Measurements from ENCODE around the gene PHACTR4. TPM values are rescaled to one million over a fixed set of nuclear protein-coding genes. Genes with fewer than 3 reads are reported as not detected.

The PHACTR4 gene
- total and polyA plus RNA-seq, 9 of the 15 experiments (the other 6 are each of a cell fraction or from before 2014, with no cell fraction given), result 6.4 to 43.6 (median 14.2) TPM

DNA sequence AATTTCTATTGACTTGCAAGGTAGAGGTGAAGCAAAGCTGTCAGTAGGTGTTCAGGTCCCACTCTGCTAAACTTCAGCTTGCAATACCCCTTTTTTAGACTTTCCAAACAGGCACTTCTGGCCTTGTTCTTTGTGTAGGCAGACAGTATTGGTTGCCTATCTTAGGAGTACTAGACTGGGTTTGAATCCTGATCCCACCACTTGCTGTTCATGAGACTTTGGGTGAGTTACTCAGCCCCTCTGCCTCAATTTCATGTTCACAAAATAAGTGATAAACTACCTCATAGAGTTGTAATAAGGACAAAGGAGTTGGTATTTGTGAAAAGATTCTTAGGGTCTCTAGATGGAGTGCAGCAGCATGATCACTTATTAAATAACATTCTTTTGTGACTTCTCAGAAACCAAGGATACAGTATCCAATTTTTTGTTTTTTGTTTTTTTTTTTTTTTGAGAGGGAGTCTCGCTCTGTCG, 141.5 kb downstream of the PHACTR4 start (continued):
- TF ChIP-seq, protein P1, sequence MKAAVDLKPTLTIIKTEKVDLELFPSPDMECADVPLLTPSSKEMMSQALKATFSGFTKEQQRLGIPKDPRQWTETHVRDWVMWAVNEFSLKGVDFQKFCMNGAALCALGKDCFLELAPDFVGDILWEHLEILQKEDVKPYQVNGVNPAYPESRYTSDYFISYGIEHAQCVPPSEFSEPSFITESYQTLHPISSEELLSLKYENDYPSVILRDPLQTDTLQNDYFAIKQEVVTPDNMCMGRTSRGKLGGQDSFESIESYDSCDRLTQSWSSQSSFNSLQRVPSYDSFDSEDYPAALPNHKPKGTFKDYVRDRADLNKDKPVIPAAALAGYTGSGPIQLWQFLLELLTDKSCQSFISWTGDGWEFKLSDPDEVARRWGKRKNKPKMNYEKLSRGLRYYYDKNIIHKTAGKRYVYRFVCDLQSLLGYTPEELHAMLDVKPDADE (conservative IDR thresholded peaks at IDR 0.05; ENCODE audit: control insufficient read depth, low read depth, low read length), result peak; percentile 71; the same call in 1 of the 2 replicates
- no peak; the same call in 1 of the 2 replicates for TF ChIP-seq ELF2 (CRISPR knock-in tag; IDR thresholded peaks at IDR 0.05)
- no peak for TF ChIP-seq NFIC (IDR thresholded peaks at IDR 0.05)
- TF ChIP-seq PHB (CRISPR knock-in tag; IDR thresholded peaks at IDR 0.05), result no peak
- peak; percentile 86 for TF ChIP-seq ESRRB (CRISPR knock-in tag; IDR thresholded peaks at IDR 0.05; ENCODE audit: borderline replicate concordance)
- no peak for TF ChIP-seq SREBF1 (IDR thresholded peaks at IDR 0.05; ENCODE audit: borderline replicate concordance, low read depth, low read length)
- no peak for TF ChIP-seq MTA1 (IDR thresholded peaks at IDR 0.05; ENCODE audit: borderline replicate concordance)
- no peak for TF ChIP-seq STAG1 (CRISPR knock-in tag; IDR thresholded peaks at IDR 0.05; ENCODE audit: borderline replicate concordance)
- no peak for TF ChIP-seq BRF1 (IDR thresholded peaks at IDR 0.05; ENCODE audit: borderline replicate concordance, extremely low read depth, insufficient read length)
- TF ChIP-seq, protein P2, sequence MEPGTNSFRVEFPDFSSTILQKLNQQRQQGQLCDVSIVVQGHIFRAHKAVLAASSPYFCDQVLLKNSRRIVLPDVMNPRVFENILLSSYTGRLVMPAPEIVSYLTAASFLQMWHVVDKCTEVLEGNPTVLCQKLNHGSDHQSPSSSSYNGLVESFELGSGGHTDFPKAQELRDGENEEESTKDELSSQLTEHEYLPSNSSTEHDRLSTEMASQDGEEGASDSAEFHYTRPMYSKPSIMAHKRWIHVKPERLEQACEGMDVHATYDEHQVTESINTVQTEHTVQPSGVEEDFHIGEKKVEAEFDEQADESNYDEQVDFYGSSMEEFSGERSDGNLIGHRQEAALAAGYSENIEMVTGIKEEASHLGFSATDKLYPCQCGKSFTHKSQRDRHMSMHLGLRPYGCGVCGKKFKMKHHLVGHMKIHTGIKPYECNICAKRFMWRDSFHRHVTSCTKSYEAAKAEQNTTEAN (CRISPR knock-in tag; IDR thresholded peaks at IDR 0.05), result no peak
- peak; percentile 87; the same call in 1 of the 2 replicates for TF ChIP-seq ERF (CRISPR knock-in tag; IDR thresholded peaks at IDR 0.05)
- no peak for TF ChIP-seq TFAM (CRISPR knock-in tag; conservative IDR thresholded peaks at IDR 0.05)
- TF ChIP-seq TOE1 (IDR thresholded peaks at IDR 0.05; ENCODE audit: borderline replicate concordance), result no peak
- TF ChIP-seq TOE1 (CRISPR knock-in tag; IDR thresholded peaks at IDR 0.05; ENCODE audit: borderline replicate concordance, low read depth), result no peak
- peak; percentile 50; the same call in 1 of the 2 replicates for TF ChIP-seq ZSCAN29 (IDR thresholded peaks at IDR 0.05)
- TF ChIP-seq HDAC2 (IDR thresholded peaks at IDR 0.05), result no peak
- TF ChIP-seq, protein P3, sequence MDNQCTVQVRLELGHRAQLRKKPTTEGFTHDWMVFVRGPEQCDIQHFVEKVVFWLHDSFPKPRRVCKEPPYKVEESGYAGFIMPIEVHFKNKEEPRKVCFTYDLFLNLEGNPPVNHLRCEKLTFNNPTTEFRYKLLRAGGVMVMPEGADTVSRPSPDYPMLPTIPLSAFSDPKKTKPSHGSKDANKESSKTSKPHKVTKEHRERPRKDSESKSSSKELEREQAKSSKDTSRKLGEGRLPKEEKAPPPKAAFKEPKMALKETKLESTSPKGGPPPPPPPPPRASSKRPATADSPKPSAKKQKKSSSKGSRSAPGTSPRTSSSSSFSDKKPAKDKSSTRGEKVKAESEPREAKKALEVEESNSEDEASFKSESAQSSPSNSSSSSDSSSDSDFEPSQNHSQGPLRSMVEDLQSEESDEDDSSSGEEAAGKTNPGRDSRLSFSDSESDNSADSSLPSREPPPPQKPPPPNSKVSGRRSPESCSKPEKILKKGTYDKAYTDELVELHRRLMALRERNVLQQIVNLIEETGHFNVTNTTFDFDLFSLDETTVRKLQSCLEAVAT (IDR thresholded peaks at IDR 0.05), result no peak; a peak in 3 of 4 replicates
- no peak for TF ChIP-seq GABPA (tag; conservative IDR thresholded peaks at IDR 0.05; ENCODE audit: low read depth)
- TF ChIP-seq, protein P4, sequence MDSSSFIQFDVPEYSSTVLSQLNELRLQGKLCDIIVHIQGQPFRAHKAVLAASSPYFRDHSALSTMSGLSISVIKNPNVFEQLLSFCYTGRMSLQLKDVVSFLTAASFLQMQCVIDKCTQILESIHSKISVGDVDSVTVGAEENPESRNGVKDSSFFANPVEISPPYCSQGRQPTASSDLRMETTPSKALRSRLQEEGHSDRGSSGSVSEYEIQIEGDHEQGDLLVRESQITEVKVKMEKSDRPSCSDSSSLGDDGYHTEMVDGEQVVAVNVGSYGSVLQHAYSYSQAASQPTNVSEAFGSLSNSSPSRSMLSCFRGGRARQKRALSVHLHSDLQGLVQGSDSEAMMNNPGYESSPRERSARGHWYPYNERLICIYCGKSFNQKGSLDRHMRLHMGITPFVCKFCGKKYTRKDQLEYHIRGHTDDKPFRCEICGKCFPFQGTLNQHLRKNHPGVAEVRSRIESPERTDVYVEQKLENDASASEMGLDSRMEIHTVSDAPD (CRISPR knock-in tag; IDR thresholded peaks at IDR 0.05), result no peak
- TF ChIP-seq ZNF143 (CRISPR knock-in tag; IDR thresholded peaks at IDR 0.05), result no peak
- TF ChIP-seq, protein P5, sequence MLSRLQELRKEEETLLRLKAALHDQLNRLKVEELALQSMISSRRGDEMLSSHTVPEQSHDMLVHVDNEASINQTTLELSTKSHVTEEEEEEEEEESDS (CRISPR knock-in tag; IDR thresholded peaks at IDR 0.05), result no peak
- no peak for TF ChIP-seq ELF1 (tag; IDR thresholded peaks at IDR 0.05)
- TF ChIP-seq KLF1 (tag; IDR thresholded peaks at IDR 0.05), result no peak
- TF ChIP-seq FOXM1 (IDR thresholded peaks at IDR 0.05; ENCODE audit: low read depth), result no peak
- TF ChIP-seq FOXM1 (CRISPR knock-in tag; IDR thresholded peaks at IDR 0.05; ENCODE audit: low read depth), result no peak; the same call in 1 of the 2 replicates
- TF ChIP-seq ZNF583 (CRISPR knock-in tag; IDR thresholded peaks at IDR 0.05), result no peak

Data from K562 (cell line).